Measurements from ENCODE around the gene AASS.
"Not testable (repeated sequence)": the region's sequence is repeated elsewhere in the genome, so short reads cannot be mapped to it uniquely, and the experiment has no call there.

- TF ChIP-seq POLR2A, CTCF, EP300 (IDR thresholded peaks at IDR 0.05): not testable (repeated sequence)
These were observed 28.1 kb upstream of the AASS start for GRCh38 chr7:122172144-122172543.
